ENCODE data around the gene IL1R1. TPM values are rescaled to one million over a fixed set of nuclear protein-coding genes. Genes with fewer than 3 reads are reported as not detected.

IL1R1 gene
- total and polyA plus RNA-seq, 2 of the 4 experiments (the other 2 are of a cell fraction): 6.5 to 13.8 TPM

DNA sequence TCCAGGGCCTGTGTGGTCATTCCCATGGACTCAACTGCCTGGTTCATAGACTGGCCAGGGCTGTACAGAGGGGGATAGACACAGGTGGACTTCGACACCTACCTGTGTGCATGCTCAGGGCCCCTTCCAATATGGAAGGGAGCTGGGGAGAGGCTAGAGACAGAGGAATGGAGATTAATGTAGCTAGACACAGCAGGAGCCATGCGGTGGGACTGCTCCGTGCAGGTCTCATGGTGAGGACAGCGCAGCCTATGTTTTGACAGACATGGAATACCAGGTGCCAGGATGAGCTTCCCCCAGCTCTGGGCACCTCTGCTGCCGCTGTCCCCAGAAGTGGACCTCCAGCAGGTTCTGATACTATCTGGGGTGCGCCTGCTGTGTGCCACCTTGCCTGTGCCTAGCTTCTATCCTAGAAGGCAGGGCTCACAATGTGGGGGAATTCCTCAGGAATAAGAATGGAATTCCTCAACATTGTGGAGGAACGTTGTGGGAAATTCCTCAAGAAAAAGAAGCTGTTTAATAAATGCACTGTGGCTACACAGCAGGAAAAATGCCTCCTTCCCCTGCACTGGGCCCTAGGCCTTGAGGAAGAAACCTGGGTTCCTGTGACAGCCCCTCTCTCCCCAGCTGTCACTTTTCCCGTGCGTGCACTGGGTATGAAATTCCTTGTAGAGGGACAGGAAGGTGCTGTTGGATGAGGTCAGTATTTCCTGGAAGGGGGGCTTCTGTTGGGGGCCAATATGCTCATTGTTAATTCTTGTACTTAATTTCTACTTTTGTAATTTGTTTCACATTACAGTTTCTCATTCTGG lies 7.3 kb downstream of the IL1R1 start:
- Histone ChIP-seq H2BK120ac (ENCODE audit: low read depth, low read length) (no peak overlapping the region), H3K14ac (replicated peaks; ENCODE audit: low read depth, low read length) (no peak overlapping the region), H3K9me3 (ENCODE audit: control insufficient read depth, insufficient read depth, low read length) (peaks cover 30% of the 10 kb centered on the region), H3K18ac (ENCODE audit: low read depth, low read length) (no peak overlapping the region), H4K8ac (ENCODE audit: low read depth in 2 of 2, low read length in 2 of 2) (no peak overlapping the region), H3K9ac (ENCODE audit: low read depth, low read length) (no peak overlapping the region), H3K4me2 (ENCODE audit: low read depth, low read length) (no peak overlapping the region), H2BK15ac (ENCODE audit: low read depth, low read length) (no peak overlapping the region; the same call in 2 of the 3 replicates), H4K91ac (ENCODE audit: insufficient read depth, low read depth, low read length) (no peak overlapping the region), H3K27me3 (ENCODE audit: control insufficient read depth, insufficient read depth, low read length) (no peaks in the 10 kb centered on the region), H3K36me3 (ENCODE audit: control insufficient read depth, insufficient read depth, low read length) (peaks cover 62% of the 10 kb centered on the region), H3K23ac (ENCODE audit: low read depth, low read length) (no peak overlapping the region), H4K5ac (ENCODE audit: low read depth, low read length) (no peak overlapping the region), H3K27ac (ENCODE audit: insufficient read depth, low read length) (no peak overlapping the region), H3K4me1 (ENCODE audit: control insufficient read depth, insufficient read depth, low read length) (peaks cover 10% of the 10 kb centered on the region), H3K56ac (ENCODE audit: extremely low read depth, insufficient read depth, low read length) (no peak overlapping the region), H3K79me1 (ENCODE audit: low read depth in 1 of 2, low read length in 2 of 2) (peaks cover 42 to 58% of the 10 kb centered on the region in 2 experiments), H2AFZ (replicated peaks; ENCODE audit: low read length, poor library complexity) (no peak overlapping the region), H3K4ac (ENCODE audit: low read depth, low read length) (no peak overlapping the region), H2AK5ac (ENCODE audit: low read depth, low read length) (no peak overlapping the region; the same call in 1 of the 2 replicates), H4K20me1 (ENCODE audit: insufficient read depth, low read length) (peaks cover 7% of the 10 kb centered on the region), H2BK5ac (ENCODE audit: low read depth, low read length, poor library complexity, severe bottlenecking) (no peak overlapping the region), H2BK20ac (ENCODE audit: low read depth, low read length) (no peak overlapping the region), H2AK9ac (replicated peaks; ENCODE audit: low read depth, low read length, poor library complexity) (no peak overlapping the region), H3K9me1 (ENCODE audit: insufficient read depth, low read length) (no peaks in the 10 kb centered on the region), H3K4me3 (ENCODE audit: insufficient read depth, low read depth, low read length) (no peak overlapping the region)
- ChIA-PET POLR2A (ENCODE audit: unreplicated experiment) (no interaction called here), CTCF (no interaction called here)
- TF ChIP-seq CHD1 (IDR thresholded peaks at IDR 0.05; ENCODE audit: low read depth, low read length) (no peak), MXI1 (IDR thresholded peaks at IDR 0.05; ENCODE audit: borderline replicate concordance, low read depth, low read length) (no peak)
- WGBS, 2 experiments (ENCODE audit: extremely low coverage in 2 of 2, insufficient read length in 1 of 2): 89% methylated on average over 5 of the region's 9 CpGs; no CpG with 5 or more reads in 1 of the 2 experiments
- in situ Hi-C loops (cut with MboI; ENCODE audit: low sequenced_read_pairs): loop anchor here (10.0 kb wide), 1 partner anchor 125 kb away; no protein-coding TSS in a partner anchor
- DNase-seq (peak; percentile 10), ATAC-seq (ENCODE audit: low read depth) (peak; percentile 46; the same call in 1 of the 2 replicates)
- dilution Hi-C loops (cut with HindIII; ENCODE audit: low sequenced_read_pairs, unreplicated experiment): loop anchor here (25.0 kb wide), 1 partner anchor 138 kb away; no protein-coding TSS in a partner anchor
- no TSS peak for BruUV-seq (replicated peaks)
- intact Hi-C loops (cut with micrococcal nuclease): no loop called here

Measured in IMR-90 (cell line).